Heart left ventricle (tissue), 13 donors: ENCODE results near the gene SLC13A3.

Experiments
- CTCF ChIP-seq, 12 donors: fragments of 200-600 bp; sonication (generic) in 4 of 12; IDR thresholded peaks; one replicate each; pipeline versions ENCODE4 v1.5.0 to v1.8.0; 2018 to 2022; ENCODE audit warnings: antibody characterized with exemption in 12 of 12, mild to moderate bottlenecking in 5 of 12
- POLR2A ChIP-seq, 2 donors: fragments of 450-650 bp; IDR thresholded peaks; one replicate each; pipeline ENCODE4 v1.6.1; 2017; ENCODE audit warnings: antibody characterized with exemption in 2 of 2, mild to moderate bottlenecking in 2 of 2, moderate library complexity in 2 of 2
- donor health status: ischemic (EF 13 %, LVEDD 7.1; RV severe dilation, severe dysfunction).
- donor health status: DM: no; HTN: yes; CAD: no.
- donor health status: DM: no; HTN: no; CAD: no.
- donor health status: ischemic (EF 25% LVEDD 6.9; RV normal size, moderate dysfunction).
- donor health status: ischemic (EF 25% LVEDD 5.7; RV mildly dilated, moderate dysfunction).
- donor health status: ischemic (EF 35%, LVEDD 5.7; RV mildly dilated, moderate dysfunction).
- donor health status: nonischemic (EF 11% LVEDD 7.7; RV severe dilation, severe dysfunction).
- donor health status: DM: yes; HTN: yes; CAD: no.
- donor health status: PGD.
- donor health status: ischemic (EF 29% LVEDD 5.4; RV normal size, mild dysfunction).
- donor health status: nonischemic (EF 23%, LVEDD 6.1; RV moderate dilation, normal function).

GRCh38 chr20:46545827-46546138 lies 105.5 kb downstream of the SLC13A3 start:
- TF ChIP-seq CTCF (IDR thresholded peaks at IDR 0.05), result no peak
- no peak for TF ChIP-seq POLR2A (IDR thresholded peaks at IDR 0.05)
